Upper lobe of right lung (tissue), 1 donor: ENCODE results near the gene NPAS3. TPM values are rescaled to one million over a fixed set of nuclear protein-coding genes. Genes with fewer than 3 reads are reported as not detected.

Experiments used
- ATAC-seq: fragments of 200-7000 bp; cut with Tn5 transposase; one replicate; pipeline ENCODE4 v1.9.1; 2020; ENCODE audit warnings: mild to moderate bottlenecking, moderate library complexity
- DNase-seq: peaks from one replicate; pipeline ENCODE4 v3.0.0-alpha.2; 2020
- H3K27ac ChIP-seq: fragments of 200-600 bp; one replicate; pipeline ENCODE4 v1.8.0; 2022
- H3K27me3 ChIP-seq: fragments of 200-600 bp; one replicate; pipeline ENCODE4 v1.8.0; 2022; ENCODE audit warnings: mild to moderate bottlenecking
- H3K36me3 ChIP-seq: fragments of 200-600 bp; one replicate; pipeline ENCODE4 v1.8.0; 2022
- H3K4me1 ChIP-seq: fragments of 200-600 bp; one replicate; pipeline ENCODE4 v1.8.0; 2022
- H3K4me3 ChIP-seq: fragments of 200-600 bp; one replicate; pipeline ENCODE4 v1.8.0; 2022; ENCODE audit warnings: mild to moderate bottlenecking
- H3K9me3 ChIP-seq: fragments of 200-600 bp; one replicate; pipeline ENCODE4 v1.8.0; 2022
- intact Hi-C: fragments of 100-400 bp; cut with DNase I; formaldehyde crosslinking; loops from one replicate; pipeline ENCODE4 v1.11.0; 2022
- total RNA-seq: library from RNA; stranded (reverse); fragmentation: NEBNext Ultra II Directional; extraction: Animal tissue kit (Norgen Biotek cat#: 25700); gene quantifications from one replicate; pipeline ENCODE4 v1.2.1, GENCODE V29; 2021
- TF ChIP-seq, protein P1 (sequence below): fragments of 200-600 bp; IDR thresholded peaks from one replicate; pipeline ENCODE4 v1.8.0; 2022; ENCODE audit warnings: antibody characterized with exemption
- donor health status: DM: no; HTN: yes; CAD: no; lungs with severe emphysema.

The NPAS3 gene
- total RNA-seq, 1 donor from 2014 or later: 1.2 TPM

DNA sequence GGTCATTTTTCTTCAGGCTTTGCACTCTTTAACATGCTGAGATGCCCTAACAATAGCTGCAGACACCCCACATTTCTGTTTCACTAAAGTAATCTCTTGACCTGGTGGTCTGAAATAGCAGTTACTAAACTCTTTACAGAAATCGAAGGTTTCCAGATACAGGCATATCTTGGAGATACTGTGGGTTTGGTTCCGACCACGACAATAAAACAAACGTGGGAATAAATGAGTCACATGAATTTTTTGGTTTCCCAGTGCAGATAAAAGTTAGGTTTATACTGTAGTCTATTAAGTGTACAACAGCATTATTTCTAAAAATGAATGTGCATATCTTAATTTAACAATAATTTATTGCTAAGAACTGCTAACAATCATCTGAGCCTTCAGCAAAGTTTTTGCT lies 803.5 kb downstream of the NPAS3 start:
- DNase-seq (no peak), ATAC-seq (no peak)
- H3K36me3 ChIP-seq: no peaks in the 10 kb centered on the region
- no peaks in the 10 kb centered on the region for H3K9me3 ChIP-seq
- no peaks in the 10 kb centered on the region for H3K27me3 ChIP-seq
- TF ChIP-seq, protein P1, sequence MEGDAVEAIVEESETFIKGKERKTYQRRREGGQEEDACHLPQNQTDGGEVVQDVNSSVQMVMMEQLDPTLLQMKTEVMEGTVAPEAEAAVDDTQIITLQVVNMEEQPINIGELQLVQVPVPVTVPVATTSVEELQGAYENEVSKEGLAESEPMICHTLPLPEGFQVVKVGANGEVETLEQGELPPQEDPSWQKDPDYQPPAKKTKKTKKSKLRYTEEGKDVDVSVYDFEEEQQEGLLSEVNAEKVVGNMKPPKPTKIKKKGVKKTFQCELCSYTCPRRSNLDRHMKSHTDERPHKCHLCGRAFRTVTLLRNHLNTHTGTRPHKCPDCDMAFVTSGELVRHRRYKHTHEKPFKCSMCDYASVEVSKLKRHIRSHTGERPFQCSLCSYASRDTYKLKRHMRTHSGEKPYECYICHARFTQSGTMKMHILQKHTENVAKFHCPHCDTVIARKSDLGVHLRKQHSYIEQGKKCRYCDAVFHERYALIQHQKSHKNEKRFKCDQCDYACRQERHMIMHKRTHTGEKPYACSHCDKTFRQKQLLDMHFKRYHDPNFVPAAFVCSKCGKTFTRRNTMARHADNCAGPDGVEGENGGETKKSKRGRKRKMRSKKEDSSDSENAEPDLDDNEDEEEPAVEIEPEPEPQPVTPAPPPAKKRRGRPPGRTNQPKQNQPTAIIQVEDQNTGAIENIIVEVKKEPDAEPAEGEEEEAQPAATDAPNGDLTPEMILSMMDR: no peak
- H3K27ac ChIP-seq: no peak overlapping the region
- no peak overlapping the region for H3K4me3 ChIP-seq
- H3K4me1 ChIP-seq: no peaks in the 10 kb centered on the region
- intact Hi-C loops: no loop called here

DNA sequence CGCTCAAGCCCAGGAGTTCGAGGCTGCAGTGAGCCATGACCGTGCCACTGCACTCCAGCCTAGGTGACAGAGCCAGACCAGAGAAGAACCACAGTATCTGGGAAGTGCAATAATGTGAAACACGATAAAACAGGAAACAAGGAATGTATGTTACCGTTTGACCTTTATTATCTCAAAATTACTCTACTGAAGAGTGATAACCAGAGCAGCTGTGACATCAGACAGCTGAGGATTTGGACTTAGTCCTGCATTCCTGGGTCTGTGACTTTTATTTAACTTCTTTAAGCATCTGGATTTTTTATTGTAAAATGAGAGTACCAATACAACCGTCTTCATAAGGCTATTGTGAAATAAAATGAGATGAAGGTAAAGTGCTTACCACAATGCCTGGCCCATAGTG lies 806.5 kb downstream of the NPAS3 start:
- H3K36me3 ChIP-seq: no peaks in the 10 kb centered on the region
- H3K9me3 ChIP-seq: no peaks in the 10 kb centered on the region
- TF ChIP-seq, protein P1: no peak
- H3K4me3 ChIP-seq: no peak overlapping the region
- no peak for DNase-seq
- H3K27me3 ChIP-seq: no peaks in the 10 kb centered on the region
- no peaks in the 10 kb centered on the region for H3K4me1 ChIP-seq
- intact Hi-C loops: no loop called here
- no peak for ATAC-seq
- H3K27ac ChIP-seq: no peak overlapping the region

DNA sequence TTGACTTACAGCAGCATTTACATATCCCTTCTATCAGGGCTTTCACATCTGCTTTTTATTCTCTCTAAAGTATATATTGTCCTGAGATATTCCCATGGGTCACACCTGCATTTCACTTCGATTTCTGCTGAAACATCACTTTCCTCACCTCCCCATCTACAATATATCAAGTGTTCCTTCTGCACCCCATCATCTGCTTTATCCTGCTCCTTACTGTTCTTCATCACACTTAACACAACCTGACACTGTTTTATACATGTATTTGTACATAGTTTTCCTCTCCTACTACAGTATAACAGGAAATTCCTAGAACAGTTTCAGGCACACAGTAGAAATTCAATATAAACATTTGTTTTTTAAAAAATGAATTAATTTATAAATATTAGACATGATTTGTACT lies 809.1 kb downstream of the NPAS3 start:
- no peak overlapping the region for H3K4me3 ChIP-seq
- no peak overlapping the region for H3K27ac ChIP-seq
- H3K27me3 ChIP-seq: no peaks in the 10 kb centered on the region
- no peaks in the 10 kb centered on the region for H3K9me3 ChIP-seq
- H3K4me1 ChIP-seq: no peaks in the 10 kb centered on the region
- DNase-seq: no peak
- intact Hi-C loops: no loop called here
- H3K36me3 ChIP-seq: no peaks in the 10 kb centered on the region
- no peak for ATAC-seq
- TF ChIP-seq, protein P1: no peak

DNA sequence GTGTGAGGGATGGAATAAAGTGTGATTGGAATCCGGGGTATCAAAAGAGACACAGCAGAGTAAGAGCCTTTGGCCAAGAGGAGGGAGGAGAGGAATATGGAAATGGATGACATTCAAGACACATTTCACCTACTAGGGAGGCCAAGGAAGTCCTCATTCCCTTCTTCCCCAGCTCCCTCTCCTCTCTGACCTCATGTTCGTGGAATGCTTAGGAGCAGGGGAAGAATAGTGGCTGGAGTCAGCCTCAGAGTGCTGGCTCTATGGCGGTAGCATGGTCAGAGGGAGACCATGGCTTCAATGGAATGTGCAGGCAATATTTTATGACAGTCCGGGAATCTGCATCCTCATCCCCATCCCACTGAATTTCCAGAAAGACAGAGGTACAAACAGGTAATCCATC lies 815.6 kb downstream of the NPAS3 start:
- H3K27me3 ChIP-seq: peaks cover 7% of the 10 kb centered on the region
- H3K4me3 ChIP-seq: no peak overlapping the region
- TF ChIP-seq, protein P1: no peak
- H3K4me1 ChIP-seq: no peaks in the 10 kb centered on the region
- DNase-seq (no peak), ATAC-seq (no peak)
- intact Hi-C loops: no loop called here
- H3K9me3 ChIP-seq: no peaks in the 10 kb centered on the region
- no peak overlapping the region for H3K27ac ChIP-seq
- no peaks in the 10 kb centered on the region for H3K36me3 ChIP-seq

DNA sequence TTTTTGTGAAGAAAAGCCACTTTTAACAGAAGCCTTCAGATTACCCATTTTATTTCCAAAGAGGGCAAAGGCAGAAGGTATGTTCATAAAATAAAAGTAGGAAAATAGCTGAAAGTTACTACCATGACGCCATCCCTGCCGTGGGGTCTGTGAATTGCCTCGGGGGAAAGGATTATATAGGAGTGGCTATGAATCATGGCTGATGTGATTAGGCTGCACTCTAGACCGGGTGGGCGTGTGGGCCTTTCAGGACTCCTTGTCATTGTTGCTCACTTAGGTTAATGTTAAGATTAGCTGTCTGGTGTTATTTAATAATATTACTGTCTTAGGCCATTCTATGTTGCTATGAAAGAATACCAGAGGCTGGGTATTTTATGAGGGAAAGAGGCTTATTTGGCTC lies 816.7 kb downstream of the NPAS3 start:
- Histone ChIP-seq H3K27me3 (peaks cover 7% of the 10 kb centered on the region), H3K4me3 (no peak overlapping the region), H3K36me3 (no peaks in the 10 kb centered on the region), H3K27ac (no peak overlapping the region), H3K9me3 (no peaks in the 10 kb centered on the region), H3K4me1 (no peaks in the 10 kb centered on the region)
- intact Hi-C loops: no loop called here
- TF ChIP-seq, protein P1: no peak
- ATAC-seq (no peak), DNase-seq (no peak)

DNA sequence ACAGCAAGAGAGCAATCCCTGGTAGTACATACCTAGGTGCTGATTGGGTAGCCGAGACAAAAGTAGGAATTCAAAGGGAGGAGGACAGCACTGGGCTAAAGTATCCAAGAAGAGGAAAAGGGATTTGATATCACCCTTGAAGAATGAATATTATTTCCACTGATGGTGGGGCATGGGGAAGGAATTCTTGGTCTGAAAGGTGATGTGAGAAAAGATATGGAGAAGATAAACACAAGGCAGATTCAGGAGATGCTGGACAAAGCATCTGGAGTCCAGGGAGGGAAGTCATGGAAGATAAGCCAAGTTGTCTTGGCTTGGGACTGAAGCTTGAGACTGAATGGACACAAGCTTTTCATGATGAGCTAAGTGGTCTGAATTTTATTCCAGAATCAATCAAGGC lies 818.2 kb downstream of the NPAS3 start:
- DNase-seq: no peak
- no peak overlapping the region for H3K27ac ChIP-seq
- no peaks in the 10 kb centered on the region for H3K4me1 ChIP-seq
- H3K36me3 ChIP-seq: no peaks in the 10 kb centered on the region
- intact Hi-C loops: no loop called here
- H3K27me3 ChIP-seq: peaks cover 7% of the 10 kb centered on the region
- H3K9me3 ChIP-seq: no peaks in the 10 kb centered on the region
- TF ChIP-seq, protein P1: no peak
- no peak for ATAC-seq
- H3K4me3 ChIP-seq: no peak overlapping the region
